K562 (cell line): ENCODE data around the gene DOCK7. TPM values are rescaled to one million over a fixed set of nuclear protein-coding genes. Genes with fewer than 3 reads are reported as not detected.

Experiments
- BRF2 ChIP-seq: IDR thresholded peaks from 3 replicates; pipeline ENCODE4 v1.6.1; 2011; ENCODE audit warnings: borderline replicate concordance, mild to moderate bottlenecking; ENCODE audit not compliant: insufficient read length, insufficient read depth
- FOXP4 ChIP-seq: sonication (generic); formaldehyde crosslinking; IDR thresholded peaks from 2 replicates; pipeline ENCODE4 v1.8.0; 2022; ENCODE audit warnings: mild to moderate bottlenecking, missing genetic modification reagents, borderline replicate concordance
- KLF10 ChIP-seq: fragments of 250-450 bp; sonication (Bioruptor Pico); IDR thresholded peaks from 2 replicates; pipeline ENCODE4 v1.6.1; 2021; ENCODE audit warnings: matching md5 sums
- OTX1 ChIP-seq: fragments of 450-650 bp; formaldehyde crosslinking; IDR thresholded peaks from 2 replicates; pipeline ENCODE4 v1.4.0; 2022; ENCODE audit warnings: mild to moderate bottlenecking
- POLR2G ChIP-seq: fragments of 200-400 bp; formaldehyde crosslinking; IDR thresholded peaks from 2 replicates; pipeline ENCODE4 v1.6.1; 2017; ENCODE audit warnings: low read depth, mild to moderate bottlenecking, antibody characterized with exemption, low read length, moderate library complexity
- TSC22D4 ChIP-seq: fragments of 450-650 bp; IDR thresholded peaks from 2 replicates; pipeline ENCODE4 v1.6.1; 2016; ENCODE audit warnings: missing genetic modification characterization, missing biosample characterization, control low read depth
- ZBTB40 ChIP-seq, 2 experiments: fragments of 450-650 bp in 1 of 2; sonication (generic) in 1 of 2; formaldehyde crosslinking in 1 of 2; IDR thresholded peaks; 2 replicates each; pipeline versions ENCODE4 v1.7.1 to v1.9.0; 2016 to 2022; ENCODE audit warnings: inconsistent platforms in 1 of 2, mild to moderate bottlenecking in 1 of 2, missing genetic modification reagents in 1 of 2
- ZNF644 ChIP-seq: fragments of 200-800 bp; sonication (Bioruptor generic); IDR thresholded peaks from 2 replicates; pipeline ENCODE4 v1.6.1; 2016; ENCODE audit warnings: low read depth, missing genetic modification characterization, missing compliant biosample characterization
- polyA plus RNA-seq, 8 experiments: library from polyadenylated mRNA; depleted of rRNA in 4 of 8; stranded (reverse) in 5 of 8; unstranded in 3 of 8; fragments of >200 nt; fragmentation: Nextera tagmentation in 2 of 8; fragmentation: Illumina TruSeq in 1 of 8; extraction: Ambion mirVana in 2 of 8; extraction: Trizol in 1 of 8; gene quantifications; 2 replicates each; pipeline versions ENCODE4 v1.2.1 to v1.2.3, GENCODE V29; 2011 to 2014; ENCODE audit warnings: inconsistent platforms in 1 of 8, missing spikeins in 1 of 8
- total RNA-seq, 7 experiments: library from RNA; depleted of rRNA in 6 of 7; stranded (reverse); fragments of >200 nt in 6 of 7; fragmentation: Illumina TruSeq in 2 of 7; extraction: Trizol in 2 of 7; gene quantifications; 2 replicates each; pipeline versions ENCODE4 v1.2.1 to v1.2.3, GENCODE V29; 2011 to 2021; ENCODE audit warnings: low replicate concordance in 1 of 7

The DOCK7 gene
- total and polyA plus RNA-seq, 9 of the 15 experiments (the other 6 are each of a cell fraction or from before 2014, with no cell fraction given): 4.9 to 35.1 (median 12.6) TPM

- TF ChIP-seq ZBTB40 (IDR thresholded peaks at IDR 0.05) (no peak), ZBTB40 (CRISPR knock-in tag; IDR thresholded peaks at IDR 0.05) (no peak), KLF10 (no peak), ZNF644 (tag) (no peak), FOXP4 (CRISPR knock-in tag) (no peak), TSC22D4 (no peak), BRF2 (no peak), OTX1 (no peak), POLR2G (peak; percentile 75)
These were observed 250.8 kb downstream of the DOCK7 start (continued) for GRCh38 chr1:62437273-62437940.
